ENCODE measurements around the gene PPP6R3. TPM values are rescaled to one million over a fixed set of nuclear protein-coding genes. Genes with fewer than 3 reads are reported as not detected.
"Not testable (repeated sequence)": the region's sequence is repeated elsewhere in the genome, so short reads cannot be mapped to it uniquely, and the experiment has no call there.

PPP6R3 gene
- total RNA-seq, 2 donors from 2014 or later, result 110 to 138 TPM

- Mint-ChIP-seq H3K4me3 (no peak overlapping the region), H3K27ac (no peak overlapping the region), H3K36me3 (ENCODE audit: low read depth) (no peaks in the 10 kb centered on the region), H3K9me3 (no peaks in the 10 kb centered on the region), H3K27me3 (no peaks in the 10 kb centered on the region), H3K4me1 (peaks cover 4% of the 10 kb centered on the region)
- no peak for ATAC-seq (replicated peaks)
Observed at GRCh38 chr11:68442433-68442832, 18.1 kb upstream of the PPP6R3 start.

- H3K27ac Mint-ChIP-seq, result no peak overlapping the region
- no peak for ATAC-seq (replicated peaks)
- no peaks in the 10 kb centered on the region for H3K9me3 Mint-ChIP-seq
- no peaks in the 10 kb centered on the region for H3K36me3 Mint-ChIP-seq (ENCODE audit: low read depth)
- no peak overlapping the region for H3K4me3 Mint-ChIP-seq
- peaks cover 12% of the 10 kb centered on the region for H3K4me1 Mint-ChIP-seq
- H3K27me3 Mint-ChIP-seq, result no peaks in the 10 kb centered on the region
Observed at GRCh38 chr11:68444566-68444965, 16.0 kb upstream of the PPP6R3 start.

DNA sequence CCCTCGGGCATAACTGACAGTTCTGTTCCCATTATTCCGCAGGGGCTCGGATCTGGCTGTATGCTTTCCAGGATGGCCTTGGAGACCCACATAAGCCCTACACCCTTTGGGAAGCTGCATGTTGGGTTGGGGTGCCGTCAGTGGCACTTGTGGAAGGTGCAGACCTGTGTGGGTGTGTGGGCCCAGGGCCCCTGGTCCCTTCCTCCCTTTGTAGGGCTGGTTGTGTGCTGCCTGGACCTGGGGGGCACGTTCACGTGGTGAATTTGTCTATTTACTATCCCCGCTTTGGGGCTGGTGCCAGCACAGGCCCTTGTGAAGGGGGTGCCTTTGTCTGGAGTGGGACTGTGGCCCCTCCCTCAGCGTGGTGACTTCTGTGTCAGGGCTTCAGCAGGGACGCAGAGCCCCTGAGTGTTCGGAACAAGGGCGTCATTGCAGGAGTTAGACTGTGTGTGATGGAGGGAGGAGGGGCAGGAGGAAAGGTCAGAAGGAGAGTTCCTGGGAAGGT lies 15.0 kb upstream of the PPP6R3 start:
- Mint-ChIP-seq H3K4me3 (no peak overlapping the region), H3K27ac (no peak overlapping the region), H3K9me3 (no peaks in the 10 kb centered on the region), H3K27me3 (no peaks in the 10 kb centered on the region), H3K36me3 (ENCODE audit: low read depth) (no peaks in the 10 kb centered on the region), H3K4me1 (peaks cover 12% of the 10 kb centered on the region)
- no peak for ATAC-seq (replicated peaks)

- Mint-ChIP-seq H3K4me1 (peaks cover 12% of the 10 kb centered on the region), H3K27me3 (no peaks in the 10 kb centered on the region), H3K36me3 (ENCODE audit: low read depth) (no peaks in the 10 kb centered on the region), H3K4me3 (no peak overlapping the region), H3K27ac (no peak overlapping the region), H3K9me3 (no peaks in the 10 kb centered on the region)
- ATAC-seq (replicated peaks), result no peak
Observed at GRCh38 chr11:68446046-68446725, 14.4 kb upstream of the PPP6R3 start.

- Mint-ChIP-seq H3K36me3 (ENCODE audit: low read depth) (no peaks in the 10 kb centered on the region), H3K4me1 (peaks cover 12% of the 10 kb centered on the region), H3K9me3 (no peaks in the 10 kb centered on the region), H3K27ac (peak overlapping the region; percentile 62), H3K4me3 (peak overlapping the region; percentile 17), H3K27me3 (no peaks in the 10 kb centered on the region)
- peak; percentile 99 for ATAC-seq (replicated peaks)
Observed at GRCh38 chr11:68447015-68447801, 13.3 kb upstream of the PPP6R3 start.

- Mint-ChIP-seq H3K4me3 (peak overlapping the region; percentile 17), H3K27ac (peak overlapping the region; percentile 62), H3K4me1 (peaks cover 12% of the 10 kb centered on the region)
- not testable (repeated sequence) for H3K36me3 Mint-ChIP-seq (ENCODE audit: low read depth); ATAC-seq (replicated peaks); H3K27me3 Mint-ChIP-seq; H3K9me3 Mint-ChIP-seq
Observed at GRCh38 chr11:68447914-68448313, 12.6 kb upstream of the PPP6R3 start.

DNA sequence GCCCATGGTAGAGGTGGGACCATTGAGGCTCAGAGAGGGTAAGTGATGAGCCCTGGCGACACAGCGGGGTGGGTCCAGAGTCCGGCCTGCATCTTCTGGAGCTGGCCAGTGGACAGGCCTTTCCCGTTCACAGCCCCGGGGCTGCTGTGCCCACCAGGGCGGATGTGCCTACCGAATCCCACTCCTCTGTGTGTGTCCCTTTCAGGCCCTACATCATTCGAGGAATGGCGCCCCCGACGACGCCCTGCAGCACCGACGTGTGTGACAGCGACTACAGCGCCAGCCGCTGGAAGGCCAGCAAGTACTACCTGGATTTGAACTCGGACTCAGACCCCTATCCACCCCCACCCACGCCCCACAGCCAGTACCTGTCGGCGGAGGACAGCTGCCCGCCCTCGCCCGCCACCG lies 11.9 kb upstream of the PPP6R3 start:
- Mint-ChIP-seq H3K4me1 (peaks cover 12% of the 10 kb centered on the region), H3K27ac (no peak overlapping the region), H3K27me3 (no peaks in the 10 kb centered on the region), H3K9me3 (no peaks in the 10 kb centered on the region), H3K36me3 (ENCODE audit: low read depth) (no peaks in the 10 kb centered on the region), H3K4me3 (no peak overlapping the region)
- no peak for ATAC-seq (replicated peaks)

- no peak overlapping the region for H3K4me3 Mint-ChIP-seq
- H3K9me3 Mint-ChIP-seq, result no peaks in the 10 kb centered on the region
- ATAC-seq (replicated peaks), result no peak
- H3K27ac Mint-ChIP-seq, result no peak overlapping the region
- H3K4me1 Mint-ChIP-seq, result peaks cover 12% of the 10 kb centered on the region
- H3K27me3 Mint-ChIP-seq, result no peaks in the 10 kb centered on the region
- no peaks in the 10 kb centered on the region for H3K36me3 Mint-ChIP-seq (ENCODE audit: low read depth)
Observed at GRCh38 chr11:68449951-68450350, 10.6 kb upstream of the PPP6R3 start.

- H3K27ac Mint-ChIP-seq, result no peak overlapping the region
- no peak for ATAC-seq (replicated peaks)
- peaks cover 12% of the 10 kb centered on the region for H3K4me1 Mint-ChIP-seq
- no peaks in the 10 kb centered on the region for H3K36me3 Mint-ChIP-seq (ENCODE audit: low read depth)
- no peaks in the 10 kb centered on the region for H3K27me3 Mint-ChIP-seq
- no peak overlapping the region for H3K4me3 Mint-ChIP-seq
- no peaks in the 10 kb centered on the region for H3K9me3 Mint-ChIP-seq
Observed at GRCh38 chr11:68450711-68451110, 9.8 kb upstream of the PPP6R3 start.

GRCh38 chr11:68454767-68455166 lies 5.8 kb upstream of the PPP6R3 start:
- H3K4me1 Mint-ChIP-seq, result no peaks in the 10 kb centered on the region
- no peaks in the 10 kb centered on the region for H3K27me3 Mint-ChIP-seq
- H3K36me3 Mint-ChIP-seq (ENCODE audit: low read depth), result peaks cover under 1% of the 10 kb centered on the region
- H3K4me3 Mint-ChIP-seq, result no peak overlapping the region
- ATAC-seq (replicated peaks), result no peak
- no peaks in the 10 kb centered on the region for H3K9me3 Mint-ChIP-seq
- no peak overlapping the region for H3K27ac Mint-ChIP-seq

DNA sequence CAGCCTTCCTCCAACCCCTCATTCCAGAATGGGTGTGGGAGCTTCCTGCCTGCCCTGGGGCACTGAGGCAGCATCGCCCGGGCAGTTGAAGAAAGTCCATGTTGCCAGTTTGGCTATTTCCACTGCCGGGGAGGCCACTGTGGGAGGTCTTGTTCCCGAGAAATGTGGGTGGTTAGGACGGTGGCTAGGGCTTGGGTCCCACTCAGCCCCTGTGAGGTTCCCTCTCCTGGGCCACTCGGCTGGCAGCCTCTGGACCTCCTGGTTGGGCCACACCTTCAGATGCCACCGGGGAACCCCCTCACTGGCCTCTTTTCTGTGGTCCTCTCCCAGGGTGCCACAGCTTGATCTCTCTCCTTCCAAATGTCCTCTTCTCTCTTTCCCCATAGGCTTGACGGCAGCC lies 5.1 kb upstream of the PPP6R3 start:
- Mint-ChIP-seq H3K4me3 (no peak overlapping the region), H3K36me3 (ENCODE audit: low read depth) (peaks cover 7% of the 10 kb centered on the region), H3K27me3 (no peaks in the 10 kb centered on the region), H3K9me3 (no peaks in the 10 kb centered on the region), H3K4me1 (no peaks in the 10 kb centered on the region), H3K27ac (no peak overlapping the region)
- ATAC-seq (replicated peaks), result no peak

- ATAC-seq (replicated peaks), result no peak
Observed at GRCh38 chr11:68457216-68457897, 3.2 kb upstream of the PPP6R3 start.

DNA sequence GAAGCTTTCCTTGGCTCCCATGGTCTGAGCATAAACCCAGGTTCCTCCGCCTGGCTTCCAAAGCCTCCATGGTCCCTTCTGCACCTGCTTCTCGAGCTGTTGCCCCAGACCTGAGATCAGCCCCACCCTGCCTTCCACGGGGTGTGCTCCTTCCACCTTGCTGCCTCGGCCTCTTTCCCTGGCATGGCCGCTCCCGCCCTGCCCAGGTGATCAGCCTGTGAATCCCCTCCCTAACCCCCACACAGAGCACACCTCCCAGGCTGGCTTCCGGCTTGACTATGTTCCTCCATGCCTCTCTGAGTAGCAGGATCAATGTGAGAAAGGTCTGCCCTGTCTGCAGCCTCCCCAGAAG lies 2.7 kb upstream of the PPP6R3 start:
- Mint-ChIP-seq H3K36me3 (ENCODE audit: low read depth) (peaks cover 23% of the 10 kb centered on the region), H3K4me3 (peak overlapping the region; percentile 21), H3K27me3 (no peaks in the 10 kb centered on the region), H3K4me1 (peaks cover 5% of the 10 kb centered on the region), H3K27ac (no peak overlapping the region), H3K9me3 (no peaks in the 10 kb centered on the region)
- no peak for ATAC-seq (replicated peaks)

More at GRCh38 chr11:68457216-68457897, 3.2 kb upstream of the PPP6R3 start:
- Mint-ChIP-seq H3K27me3 (no peaks in the 10 kb centered on the region), H3K36me3 (ENCODE audit: low read depth) (peaks cover 18% of the 10 kb centered on the region), H3K9me3 (no peaks in the 10 kb centered on the region), H3K4me1 (no peaks in the 10 kb centered on the region), H3K4me3 (no peak overlapping the region), H3K27ac (no peak overlapping the region)

DNA sequence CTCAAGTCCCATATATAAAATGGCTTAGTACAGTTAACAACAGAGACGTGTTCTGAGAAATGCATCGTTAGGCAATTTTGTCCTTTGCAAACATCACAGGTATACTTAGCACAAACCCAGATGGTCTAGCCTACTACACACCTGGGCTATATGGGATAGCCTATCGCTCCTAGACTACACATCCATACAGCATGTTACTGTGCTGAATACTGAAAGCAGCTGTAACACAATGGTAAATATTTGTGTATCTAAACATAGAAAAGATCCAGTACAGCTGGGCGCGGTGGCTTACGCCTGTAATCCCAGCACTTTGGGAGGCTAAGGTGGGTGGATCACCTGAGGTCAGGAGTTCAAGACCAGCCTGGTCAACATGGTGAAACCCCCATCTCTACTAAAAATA lies 2.2 kb upstream of the PPP6R3 start:
- not testable (repeated sequence) for ATAC-seq (replicated peaks)

More for the DNA sequence above, 2.2 kb upstream of the PPP6R3 start:
- H3K4me1 Mint-ChIP-seq, H3K27ac Mint-ChIP-seq, H3K9me3 Mint-ChIP-seq, H3K27me3 Mint-ChIP-seq: not testable (repeated sequence)
- peaks cover 27% of the 10 kb centered on the region for H3K36me3 Mint-ChIP-seq (ENCODE audit: low read depth)
- peak overlapping the region; percentile 21 for H3K4me3 Mint-ChIP-seq

All from activated T-helper 17 cell treated with anti-CD3 and anti-CD28 coated beads, Interleukin-2, amount 50 U/mL, for 72 hours (primary cell).